T-cell (primary cell): ENCODE measurements around the gene GPNMB. TPM values are rescaled to one million over a fixed set of nuclear protein-coding genes. Genes with fewer than 3 reads are reported as not detected.
"Not testable (repeated sequence)": the region's sequence is repeated elsewhere in the genome, so short reads cannot be mapped to it uniquely, and the experiment has no call there.

Experiments used
- ATAC-seq, 4 experiments: fragments of 200-7000 bp in 3 of 4; fragments of 150-1000 bp in 1 of 4; cut with Tn5 transposase; replicated peaks in 1 of 4; 1 replicate in 3 of 4; 2 replicates in 1 of 4; pipeline ENCODE4 v1.10.0; 2021; ENCODE audit warnings: moderate library complexity in 3 of 4, mild to moderate bottlenecking in 2 of 4, moderate number of reproducible peaks in 1 of 4
- CTCF ChIA-PET, 2 donors: fragments of 300-600 bp; sonication (Branson Sonifier 250); formaldehyde crosslinking; loops; one replicate each; lab custom pipeline; 2022; ENCODE audit warnings: antibody characterized with exemption in 2 of 2; lab: Charles Lee
- POLR2A ChIA-PET, 2 donors: fragments of 300-600 bp; sonication (Branson Sonifier 250); formaldehyde crosslinking; loops; one replicate each; lab custom pipeline; 2022; ENCODE audit warnings: antibody characterized with exemption in 2 of 2; lab: Charles Lee
- DNase-seq, 35 experiments: peaks; one replicate each; pipeline versions ENCODE4 v3.0.0 to v3.0.0-alpha.2; 2013 to 2023
- H3K27ac ChIP-seq: one replicate; pipeline ENCODE4 v1.5.1; 2013; ENCODE audit warnings: low read length
- H3K27me3 ChIP-seq, 2 experiments: replicated peaks in 1 of 2; 1 replicate in 1 of 2; 2 replicates in 1 of 2; pipeline versions ENCODE4 v1.6.1 to v1.7.0; 2013; ENCODE audit warnings: low read length in 1 of 2, mixed read lengths in 1 of 2; ENCODE audit not compliant: control insufficient read depth in 2 of 2, insufficient read depth in 2 of 2; ENCODE audit errors: extremely low read depth in 1 of 2
- H3K36me3 ChIP-seq, 2 donors: 1 replicate in 1 of 2; 2 replicates in 1 of 2; pipeline versions ENCODE4 v1.6.1 to v1.7.0; 2013; ENCODE audit warnings: low read length in 1 of 2; ENCODE audit not compliant: control insufficient read depth in 2 of 2, insufficient read depth in 1 of 2; ENCODE audit errors: extremely low read depth in 1 of 2
- H3K4me1 ChIP-seq, 2 experiments: 1 replicate in 1 of 2; 2 replicates in 1 of 2; pipeline versions ENCODE4 v1.6.1 to v1.7.0; 2013; ENCODE audit warnings: low read length in 2 of 2, mixed read lengths in 1 of 2; ENCODE audit not compliant: insufficient read depth in 2 of 2, control insufficient read depth in 1 of 2; ENCODE audit errors: extremely low read depth in 1 of 2
- H3K4me3 ChIP-seq, 2 donors: 1 replicate in 1 of 2; 2 replicates in 1 of 2; pipeline versions ENCODE4 v1.5.1 to v1.7.0; 2013; ENCODE audit warnings: mild to moderate bottlenecking in 2 of 2, low read length in 1 of 2, moderate library complexity in 1 of 2; ENCODE audit not compliant: control insufficient read depth in 1 of 2; ENCODE audit errors: extremely low read depth in 1 of 2
- H3K9me3 ChIP-seq: 2 replicates; pipeline ENCODE4 v1.7.0; 2013
- H3K27ac Mint-ChIP-seq, 2 donors: one replicate each; pipeline ENCODE4 v1.8.0; 2020 to 2021; ENCODE audit warnings: mild to moderate bottlenecking in 2 of 2, mixed read lengths in 2 of 2
- H3K27me3 Mint-ChIP-seq, 2 donors: one replicate each; pipeline ENCODE4 v1.8.0; 2021 to 2022; ENCODE audit warnings: mixed read lengths in 2 of 2
- H3K36me3 Mint-ChIP-seq: one replicate; pipeline ENCODE4 v1.8.0; 2021; ENCODE audit warnings: mixed read lengths
- H3K4me1 Mint-ChIP-seq, 3 donors: one replicate each; pipeline ENCODE4 v1.8.0; 2020 to 2022; ENCODE audit warnings: mixed read lengths in 3 of 3, mild to moderate bottlenecking in 1 of 3
- H3K4me3 Mint-ChIP-seq, 3 donors: one replicate each; pipeline ENCODE4 v1.8.0; 2020 to 2022; ENCODE audit warnings: mild to moderate bottlenecking in 3 of 3, mixed read lengths in 3 of 3, moderate library complexity in 3 of 3
- H3K9me3 Mint-ChIP-seq, 3 donors: one replicate each; pipeline ENCODE4 v1.8.0; 2020 to 2022; ENCODE audit warnings: mixed read lengths in 3 of 3
- WGBS: methylation state at CpG from one replicate; pipeline ENCODE4 v1.1.5; 2013; ENCODE audit warnings: missing lambda C conversion rate; ENCODE audit not compliant: insufficient coverage; 5-methylcytosine and 5-hydroxymethylcytosine counted together
- total RNA-seq, 35 experiments: library from RNA in 6 of 35; stranded (reverse) in 6 of 35; fragments of 120-200 nt in 1 of 35; gene quantifications; one replicate each; pipeline versions ENCODE4 v1.2.1 to v1.2.4 and lab custom pipeline; 2013 to 2026

GPNMB gene
- total RNA-seq, 5 donors from 2014 or later (not counting 1 experiment from before 2014, with no cell fraction given): 0.76 to 1.4 (median 0.82) TPM; not detected in 2

DNA sequence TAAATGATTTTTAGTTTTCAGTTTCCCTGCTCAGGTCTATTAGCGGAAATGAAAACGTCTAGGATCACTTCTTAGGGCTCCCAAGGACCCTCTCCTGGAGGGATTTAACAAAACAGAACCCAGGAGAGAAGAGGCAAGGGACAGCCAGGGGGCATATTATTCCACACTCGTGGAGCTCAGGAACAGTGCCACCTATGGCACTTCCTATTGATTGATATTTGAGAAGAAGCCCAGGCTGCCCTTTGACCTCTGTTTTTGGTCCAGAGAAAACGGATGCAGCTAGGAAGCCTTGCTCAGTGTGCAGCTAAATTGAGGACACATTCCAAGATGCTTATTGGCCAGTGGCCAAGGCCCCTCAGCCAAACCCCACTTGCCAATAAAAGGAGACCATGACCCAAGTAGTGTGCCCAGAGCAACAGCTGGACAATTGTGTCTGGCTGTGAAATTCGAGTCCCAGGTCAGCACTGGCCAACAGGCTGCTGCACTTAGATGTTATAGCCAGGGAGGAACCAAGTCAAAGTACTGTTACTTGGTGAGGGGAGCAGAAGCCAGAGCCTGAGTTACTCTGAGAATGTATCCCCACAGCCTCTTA is 24.0 kb upstream of the GPNMB start:
- Mint-ChIP-seq H3K27me3 (peaks cover 10% of the 10 kb centered on the region in 2 donors), H3K9me3 (no peaks in the 10 kb centered on the region), H3K4me1 (no peaks in the 10 kb centered on the region), H3K27ac (no peak overlapping the region), H3K4me3 (no peak overlapping the region), H3K36me3 (no peaks in the 10 kb centered on the region)
- POLR2A ChIA-PET: no interaction called here
- 42% methylated on average over 4 of the region's 5 CpGs for WGBS
- Histone ChIP-seq H3K9me3 (no peaks in the 10 kb centered on the region), H3K4me1 (no peaks in the 10 kb centered on the region), H3K27ac (no peak overlapping the region), H3K36me3 (no peaks in the 10 kb centered on the region), H3K4me3 (no peak overlapping the region), H3K27me3 (peaks cover 0 to 11% of the 10 kb centered on the region in 2 experiments)
- ATAC-seq (no peak), DNase-seq (no peak)
- CTCF ChIA-PET: no interaction called here

DNA sequence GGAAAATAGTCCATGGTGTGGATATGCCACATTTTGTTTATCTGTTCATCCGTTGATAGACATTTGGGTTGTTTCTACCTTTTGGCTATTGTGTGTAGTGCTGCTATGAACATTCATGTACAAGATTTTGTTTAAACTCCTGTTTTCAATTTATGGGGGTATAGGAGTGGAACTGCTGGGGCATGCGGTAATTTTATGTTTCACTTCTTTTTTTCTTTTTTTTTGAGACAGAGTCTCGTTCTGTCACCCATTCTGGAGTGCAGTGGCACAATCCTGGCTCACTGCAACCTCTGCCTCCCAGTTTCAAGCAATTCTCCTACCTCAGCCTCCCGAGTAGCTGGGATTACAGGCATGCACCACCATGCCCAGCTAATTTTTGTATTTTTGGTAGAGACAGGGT is 22.2 kb upstream of the GPNMB start:
- H3K4me3 ChIP-seq, ATAC-seq, H3K27me3 ChIP-seq, H3K36me3 ChIP-seq, H3K27ac Mint-ChIP-seq, H3K4me3 Mint-ChIP-seq, H3K36me3 Mint-ChIP-seq, DNase-seq, H3K9me3 ChIP-seq, H3K27me3 Mint-ChIP-seq, H3K4me1 ChIP-seq, H3K27ac ChIP-seq, H3K4me1 Mint-ChIP-seq, H3K9me3 Mint-ChIP-seq, POLR2A ChIA-PET: not testable (repeated sequence)
- whole genome bisulfite sequencing: 100% methylated on average over 1 of the region's 4 CpGs
- CTCF ChIA-PET: interaction anchor here in 1 of 2 donors (0.5 kb wide), 1 partner anchor 88 kb away, joined by 4 read pairs; no protein-coding TSS in a partner anchor

DNA sequence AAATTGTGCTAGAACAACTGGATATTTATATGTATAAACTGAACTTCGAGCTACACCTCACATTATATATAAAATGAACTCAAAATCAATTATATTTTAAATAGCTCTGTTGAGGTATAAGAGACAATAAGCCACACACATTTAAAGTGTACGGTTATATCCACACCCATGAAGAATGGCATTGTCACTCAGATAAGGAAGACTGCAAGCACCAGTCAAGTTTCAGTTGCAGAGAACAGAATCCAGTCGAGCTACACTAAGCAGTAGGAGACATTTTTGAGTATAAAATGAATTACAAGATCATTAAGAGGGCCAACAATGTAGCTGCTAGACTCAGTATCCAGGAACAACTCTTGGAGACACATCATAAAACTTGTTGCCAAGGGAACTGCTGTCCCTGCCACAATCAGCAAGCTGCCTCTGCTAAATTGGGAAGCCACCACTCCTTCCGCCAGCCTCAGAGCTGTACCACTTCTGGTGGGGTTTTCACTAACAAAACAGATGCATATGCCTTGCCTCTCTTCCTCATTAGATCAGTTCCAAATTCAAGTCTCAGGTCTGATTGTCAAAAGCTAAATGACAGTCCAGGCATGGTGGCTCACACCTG is 19.6 kb upstream of the GPNMB start:
- POLR2A ChIA-PET: interaction anchor here in 1 of 2 donors (0.7 kb wide), 1 partner anchor 504 kb away, joined by 4 read pairs; no protein-coding TSS in a partner anchor
- no peak for ATAC-seq
- 90% methylated on average over 2 of the region's 4 CpGs for WGBS

DNA sequence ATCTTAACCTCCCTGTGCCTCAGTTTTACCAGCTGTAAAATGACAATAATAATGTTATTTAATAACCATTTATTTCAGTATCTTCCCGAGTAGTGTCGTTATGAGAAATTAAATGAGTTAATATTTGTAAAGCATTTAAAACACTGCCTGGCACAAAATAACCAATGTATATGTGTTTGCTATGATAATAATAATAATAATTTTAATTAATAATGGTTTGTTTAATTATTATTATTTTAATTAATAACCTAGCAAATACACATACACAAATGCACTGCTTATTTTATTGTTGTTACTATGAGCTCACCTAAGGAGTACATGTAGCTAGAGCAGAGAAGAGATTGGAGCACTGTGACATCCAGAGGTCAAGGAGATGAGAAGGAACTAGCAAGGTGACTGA is 18.2 kb upstream of the GPNMB start:
- peaks cover 0 to 4% (median 3%) of the 10 kb centered on the region in 3 donors for H3K4me1 Mint-ChIP-seq
- H3K27ac ChIP-seq: no peak overlapping the region
- no peaks in the 10 kb centered on the region for H3K36me3 Mint-ChIP-seq
- no peaks in the 10 kb centered on the region for H3K36me3 ChIP-seq
- H3K4me1 ChIP-seq: no peaks in the 10 kb centered on the region
- H3K27ac Mint-ChIP-seq: no peak overlapping the region
- H3K27me3 ChIP-seq: peaks cover 0 to 2% of the 10 kb centered on the region in 2 experiments
- CTCF ChIA-PET: interaction anchor here in 1 of 2 donors (0.5 kb wide), 1 partner anchor 46 kb away, joined by 3 read pairs; no protein-coding TSS in a partner anchor
- POLR2A ChIA-PET: no interaction called here
- no CpG with 5 or more reads among the region's 2 CpGs for WGBS
- H3K4me3 Mint-ChIP-seq: no peak overlapping the region
- peaks cover 2% of the 10 kb centered on the region in 2 donors for H3K27me3 Mint-ChIP-seq
- no peak overlapping the region for H3K4me3 ChIP-seq
- H3K9me3 Mint-ChIP-seq: peaks cover 0 to 5% (median 0%) of the 10 kb centered on the region in 3 donors
- ATAC-seq (no peak), DNase-seq (no peak)
- H3K9me3 ChIP-seq: no peaks in the 10 kb centered on the region

More for the DNA sequence above, 19.6 kb upstream of the GPNMB start:
- H3K27ac Mint-ChIP-seq: no peak overlapping the region
- Histone ChIP-seq H3K4me1 (no peaks in the 10 kb centered on the region), H3K27me3 (peaks cover 0 to 6% of the 10 kb centered on the region in 2 experiments), H3K36me3 (no peaks in the 10 kb centered on the region), H3K4me3 (no peak overlapping the region), H3K27ac (no peak overlapping the region), H3K9me3 (no peaks in the 10 kb centered on the region)
- no peak overlapping the region for H3K4me3 Mint-ChIP-seq
- CTCF ChIA-PET: interaction anchor here (0.7 to 1.2 kb wide), 2 partner anchors 23 to 1871 kb away, joined by 3 to 5 read pairs; no protein-coding TSS in a partner anchor
- H3K36me3 Mint-ChIP-seq: no peaks in the 10 kb centered on the region
- H3K27me3 Mint-ChIP-seq: peaks cover 2 to 4% of the 10 kb centered on the region in 2 donors
- peaks cover 0 to 5% (median 0%) of the 10 kb centered on the region in 3 donors for H3K9me3 Mint-ChIP-seq
- no peak for DNase-seq
- H3K4me1 Mint-ChIP-seq: no peaks in the 10 kb centered on the region

DNA sequence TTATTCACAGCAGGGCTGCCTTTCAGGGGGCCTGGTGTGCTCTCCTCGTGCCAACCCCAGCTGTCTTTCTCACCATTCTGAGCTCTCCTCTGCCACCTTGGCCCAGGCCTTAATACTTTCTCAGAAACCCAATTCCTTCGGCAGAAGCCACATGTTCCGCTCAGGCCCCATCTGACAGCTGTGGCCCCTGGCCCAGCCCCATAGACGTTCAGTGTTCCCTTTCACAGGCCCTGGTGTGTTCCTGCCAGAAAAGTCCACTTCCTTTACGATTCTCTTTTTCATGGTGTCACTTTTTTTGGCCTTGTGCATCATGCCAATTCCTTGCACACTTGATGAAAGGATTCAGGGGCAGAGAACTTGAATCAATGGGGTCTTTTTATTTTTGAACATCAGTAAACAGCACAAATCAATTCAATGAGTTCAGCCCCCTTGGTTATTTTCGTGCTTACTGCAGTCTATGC is 15.9 kb upstream of the GPNMB start:
- ATAC-seq: no peak
- no peaks in the 10 kb centered on the region for H3K36me3 ChIP-seq
- Mint-ChIP-seq H3K27me3 (no peaks in the 10 kb centered on the region), H3K9me3 (peaks cover 0 to 5% (median 0%) of the 10 kb centered on the region in 3 donors), H3K4me3 (no peak overlapping the region), H3K27ac (no peak overlapping the region), H3K4me1 (peaks cover 0 to 13% (median 11%) of the 10 kb centered on the region in 3 donors), H3K36me3 (no peaks in the 10 kb centered on the region)
- DNase-seq: no peak
- peaks cover 0 to 2% of the 10 kb centered on the region in 2 experiments for H3K27me3 ChIP-seq
- POLR2A ChIA-PET: no interaction called here
- H3K27ac ChIP-seq: no peak overlapping the region
- 69% methylated on average over 4 of the region's 6 CpGs for WGBS
- H3K4me1 ChIP-seq: no peaks in the 10 kb centered on the region
- H3K9me3 ChIP-seq: no peaks in the 10 kb centered on the region
- CTCF ChIA-PET: no interaction called here
- H3K4me3 ChIP-seq: no peak overlapping the region

DNA sequence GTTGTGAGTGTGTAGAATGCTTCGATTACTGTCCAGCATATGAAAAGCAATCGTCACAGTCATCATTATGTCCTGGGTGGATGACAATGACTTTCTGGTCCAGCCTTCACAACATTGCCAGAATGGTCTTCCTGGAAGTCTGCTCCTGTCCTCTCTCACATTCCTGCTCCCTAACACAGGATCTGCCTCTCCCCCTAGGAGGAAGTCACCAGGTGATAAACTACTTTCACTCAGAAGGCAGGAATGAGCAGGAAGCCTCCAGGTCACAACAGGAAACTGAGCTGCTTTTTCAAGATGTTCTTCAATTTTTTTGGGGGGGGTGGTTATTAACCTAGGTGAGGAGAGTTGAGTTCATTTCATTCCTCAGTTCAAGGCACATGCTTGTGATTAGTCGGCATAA is 13.6 kb upstream of the GPNMB start:
- no CpG with 5 or more reads among the region's 3 CpGs for WGBS
- ChIA-PET POLR2A (interaction anchor here in 1 of 2 donors (0.6 kb wide), 1 partner anchor 54 kb away, joined by 4 read pairs; no protein-coding TSS in a partner anchor), CTCF (interaction anchor here (0.6 to 0.7 kb wide), 2 partner anchors 147 to 539 kb away, joined by 4 to 5 read pairs; no protein-coding TSS in a partner anchor)
- no peaks in the 10 kb centered on the region for H3K36me3 ChIP-seq
- no peak overlapping the region for H3K4me3 Mint-ChIP-seq
- no peaks in the 10 kb centered on the region for H3K9me3 ChIP-seq
- H3K36me3 Mint-ChIP-seq: no peaks in the 10 kb centered on the region
- DNase-seq: no peak
- ATAC-seq: no peak
- H3K27ac Mint-ChIP-seq: no peak overlapping the region
- no peak overlapping the region for H3K27ac ChIP-seq
- H3K4me3 ChIP-seq: no peak overlapping the region
- peaks cover 0 to 5% (median 0%) of the 10 kb centered on the region in 3 donors for H3K9me3 Mint-ChIP-seq
- peaks cover 0 to 13% (median 11%) of the 10 kb centered on the region in 3 donors for H3K4me1 Mint-ChIP-seq
- no peaks in the 10 kb centered on the region for H3K27me3 Mint-ChIP-seq
- H3K27me3 ChIP-seq: no peaks in the 10 kb centered on the region
- no peaks in the 10 kb centered on the region for H3K4me1 ChIP-seq
